Fibroblast of pulmonary artery (primary cell): Measurements from ENCODE around the gene FBXO17.

Experiments used
- DNase-seq: peaks from one replicate; pipeline ENCODE4 v3.0.0-alpha.2; 2010; ENCODE audit warnings: low read depth
- H3K4me3 ChIP-seq: replicated peaks from 2 replicates; pipeline ENCODE4 v1.5.1; 2011; ENCODE audit warnings: low read depth, mild to moderate bottlenecking, control low read depth, low read length, moderate library complexity
- TF ChIP-seq, protein P1 (sequence below): IDR thresholded peaks from 2 replicates; pipeline ENCODE4 v1.5.1; 2011; ENCODE audit warnings: mild to moderate bottlenecking, control low read depth, low read length, inconsistent platforms; ENCODE audit errors: missing control alignments

Gene FBXO17

DNA sequence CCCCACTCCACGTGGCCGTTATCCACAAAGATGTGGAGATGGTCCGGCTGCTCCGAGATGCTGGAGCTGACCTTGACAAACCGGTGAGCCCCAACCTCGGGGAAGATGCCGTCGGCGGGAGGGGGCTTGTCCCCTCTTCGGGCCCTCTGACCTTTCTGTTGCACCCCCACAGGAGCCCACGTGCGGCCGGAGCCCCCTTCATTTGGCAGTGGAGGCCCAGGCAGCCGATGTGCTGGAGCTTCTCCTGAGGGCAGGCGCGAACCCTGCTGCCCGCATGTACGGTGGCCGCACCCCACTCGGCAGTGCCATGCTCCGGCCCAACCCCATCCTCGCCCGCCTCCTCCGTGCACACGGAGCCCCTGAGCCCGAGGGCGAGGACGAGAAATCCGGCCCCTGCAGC, 68.3 kb downstream of the FBXO17 start:
- H3K4me3 ChIP-seq = no peak overlapping the region
- TF ChIP-seq, protein P1, sequence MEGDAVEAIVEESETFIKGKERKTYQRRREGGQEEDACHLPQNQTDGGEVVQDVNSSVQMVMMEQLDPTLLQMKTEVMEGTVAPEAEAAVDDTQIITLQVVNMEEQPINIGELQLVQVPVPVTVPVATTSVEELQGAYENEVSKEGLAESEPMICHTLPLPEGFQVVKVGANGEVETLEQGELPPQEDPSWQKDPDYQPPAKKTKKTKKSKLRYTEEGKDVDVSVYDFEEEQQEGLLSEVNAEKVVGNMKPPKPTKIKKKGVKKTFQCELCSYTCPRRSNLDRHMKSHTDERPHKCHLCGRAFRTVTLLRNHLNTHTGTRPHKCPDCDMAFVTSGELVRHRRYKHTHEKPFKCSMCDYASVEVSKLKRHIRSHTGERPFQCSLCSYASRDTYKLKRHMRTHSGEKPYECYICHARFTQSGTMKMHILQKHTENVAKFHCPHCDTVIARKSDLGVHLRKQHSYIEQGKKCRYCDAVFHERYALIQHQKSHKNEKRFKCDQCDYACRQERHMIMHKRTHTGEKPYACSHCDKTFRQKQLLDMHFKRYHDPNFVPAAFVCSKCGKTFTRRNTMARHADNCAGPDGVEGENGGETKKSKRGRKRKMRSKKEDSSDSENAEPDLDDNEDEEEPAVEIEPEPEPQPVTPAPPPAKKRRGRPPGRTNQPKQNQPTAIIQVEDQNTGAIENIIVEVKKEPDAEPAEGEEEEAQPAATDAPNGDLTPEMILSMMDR = no peak
- DNase-seq = no peak

DNA sequence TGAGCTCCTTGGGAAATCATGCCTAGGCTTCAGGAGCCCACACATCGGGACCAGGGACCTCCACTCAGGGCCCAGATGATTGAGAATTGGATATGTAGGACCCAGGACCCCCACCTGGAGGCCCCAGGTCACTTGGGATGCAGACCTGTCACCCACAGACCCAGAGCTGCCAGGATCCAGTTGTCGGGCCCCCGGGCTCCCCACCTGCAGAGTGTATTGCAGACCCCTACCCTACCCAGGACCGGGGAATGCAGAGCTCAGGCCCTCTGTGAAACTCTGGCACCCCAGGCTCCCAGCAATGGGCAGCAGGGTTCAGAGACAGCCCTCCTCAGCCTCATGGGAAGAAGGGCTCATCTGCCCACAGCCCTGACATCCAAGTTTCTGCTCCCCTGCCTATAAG, 69.9 kb downstream of the FBXO17 start:
- no peak overlapping the region for H3K4me3 ChIP-seq
- DNase-seq = no peak
- TF ChIP-seq, protein P1 = no peak

DNA sequence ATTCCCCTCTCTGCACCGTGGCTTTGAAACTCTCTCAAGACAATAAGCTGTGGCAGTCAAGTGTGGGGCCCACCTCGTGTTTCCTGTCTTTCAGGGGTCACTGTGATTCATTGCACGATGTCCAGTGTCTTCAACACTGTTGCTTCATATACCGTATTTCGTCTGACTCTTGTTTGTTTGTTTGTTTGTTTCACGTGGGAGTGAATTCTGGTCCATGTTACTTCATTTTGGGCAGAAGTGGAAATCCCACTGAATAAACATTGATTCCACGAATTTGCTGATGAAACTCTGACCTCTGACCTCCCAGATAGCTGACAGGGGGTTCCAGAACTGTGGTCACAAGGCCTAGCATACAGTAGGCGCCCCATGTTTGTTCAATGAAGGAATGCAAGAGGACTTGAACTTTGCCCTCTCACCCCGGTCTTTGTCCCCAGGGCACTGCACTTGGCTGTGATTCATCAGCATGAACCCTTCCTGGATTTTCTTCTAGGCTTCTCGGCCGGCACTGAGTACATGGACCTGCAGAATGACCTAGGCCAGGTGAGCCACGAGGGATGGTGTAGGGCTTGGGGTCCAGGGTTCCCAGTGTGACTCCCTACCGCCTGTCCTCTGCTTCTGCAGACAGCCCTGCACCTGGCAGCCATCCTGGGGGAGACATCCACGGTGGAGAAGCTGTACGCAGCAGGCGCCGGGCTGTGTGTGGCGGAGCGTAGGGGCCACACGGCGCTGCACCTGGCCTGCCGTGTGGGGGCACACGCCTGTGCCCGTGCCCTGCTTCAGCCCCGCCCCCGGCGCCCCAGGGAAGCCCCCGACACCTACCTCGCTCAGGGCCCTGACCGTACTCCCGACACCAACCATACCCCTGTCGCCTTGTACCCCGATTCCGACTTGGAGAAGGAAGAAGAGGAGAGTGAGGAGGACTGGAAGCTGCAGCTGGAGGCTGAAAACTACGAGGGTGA, 70.7 kb downstream of the FBXO17 start:
- DNase-seq = no peak
- TF ChIP-seq, protein P1 = no peak
- no peak overlapping the region for H3K4me3 ChIP-seq

DNA sequence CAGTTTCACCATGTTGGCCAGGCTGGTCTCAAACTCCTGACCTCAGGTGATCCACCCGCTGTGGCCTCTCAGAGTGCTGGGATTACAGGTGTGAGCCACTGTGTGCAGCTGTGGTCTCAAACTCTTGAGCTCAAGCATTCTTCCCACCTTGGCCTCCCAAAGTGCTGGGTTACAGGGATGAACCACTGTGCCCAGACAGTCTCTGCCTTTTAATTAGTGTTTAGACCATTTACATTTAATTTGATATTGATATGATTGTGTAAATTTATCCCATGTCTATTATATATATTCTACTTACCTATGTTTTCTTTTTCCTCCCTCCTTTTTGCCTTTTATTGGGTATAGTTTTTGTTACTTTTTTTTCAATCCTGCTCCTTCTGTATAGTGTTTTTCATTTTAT, 73.9 kb downstream of the FBXO17 start:
- no peak overlapping the region for H3K4me3 ChIP-seq
- TF ChIP-seq, protein P1 = no peak
- DNase-seq = no peak

DNA sequence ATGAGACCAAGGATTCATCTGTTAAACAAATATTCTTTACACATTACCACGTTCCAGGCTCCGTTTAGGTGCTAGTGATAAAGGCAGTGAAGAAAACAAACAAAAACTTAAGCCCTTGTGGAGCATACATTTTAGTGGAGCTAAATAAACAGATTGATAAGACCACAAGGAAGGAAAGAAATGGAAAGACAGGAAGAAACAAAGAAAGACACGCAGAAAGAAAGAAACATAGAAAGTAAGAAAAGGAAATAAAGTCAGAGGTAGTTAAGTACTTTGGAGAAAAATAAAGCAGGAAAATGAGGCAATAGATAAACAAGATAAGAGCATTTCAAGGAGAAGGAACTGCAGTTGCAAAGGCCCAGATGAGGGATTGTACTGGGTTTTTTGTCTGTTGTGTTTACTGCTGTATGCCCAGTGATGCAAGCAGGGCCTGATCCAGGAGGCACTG, 74.8 kb downstream of the FBXO17 start:
- TF ChIP-seq, protein P1 = no peak
- DNase-seq = peak; percentile 31
- peak overlapping the region; percentile 92 for H3K4me3 ChIP-seq

DNA sequence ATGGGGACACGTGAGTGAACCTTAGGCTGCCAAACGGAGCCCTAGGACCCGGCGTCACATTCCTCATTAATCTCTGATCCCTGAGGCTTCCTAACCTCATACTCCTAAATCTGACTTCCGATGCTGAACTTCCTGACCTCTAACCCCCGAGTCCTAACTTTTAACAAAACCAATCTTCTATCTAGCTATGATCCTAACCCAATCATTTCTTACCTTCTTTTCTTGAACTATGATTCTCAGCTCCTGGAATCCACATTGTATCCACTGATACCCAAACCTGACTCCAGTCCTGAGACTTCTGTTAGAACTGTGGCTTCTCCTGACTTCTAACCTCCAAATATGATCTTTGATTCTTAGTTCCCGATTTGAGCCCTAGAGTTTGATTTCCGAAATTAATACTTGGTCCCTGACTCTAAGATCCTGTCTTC, 75.3 kb downstream of the FBXO17 start:
- DNase-seq = peak; percentile 66
- H3K4me3 ChIP-seq = peak overlapping the region; percentile 92
- TF ChIP-seq, protein P1 = no peak
